ENCODE results near the gene NOL4.
"Not testable (repeated sequence)": the region's sequence is repeated elsewhere in the genome, so short reads cannot be mapped to it uniquely, and the experiment has no call there.

GRCh38 chr18:34266029-34266428, 41.3 kb upstream of the NOL4 start:
- TF ChIP-seq, protein P1, sequence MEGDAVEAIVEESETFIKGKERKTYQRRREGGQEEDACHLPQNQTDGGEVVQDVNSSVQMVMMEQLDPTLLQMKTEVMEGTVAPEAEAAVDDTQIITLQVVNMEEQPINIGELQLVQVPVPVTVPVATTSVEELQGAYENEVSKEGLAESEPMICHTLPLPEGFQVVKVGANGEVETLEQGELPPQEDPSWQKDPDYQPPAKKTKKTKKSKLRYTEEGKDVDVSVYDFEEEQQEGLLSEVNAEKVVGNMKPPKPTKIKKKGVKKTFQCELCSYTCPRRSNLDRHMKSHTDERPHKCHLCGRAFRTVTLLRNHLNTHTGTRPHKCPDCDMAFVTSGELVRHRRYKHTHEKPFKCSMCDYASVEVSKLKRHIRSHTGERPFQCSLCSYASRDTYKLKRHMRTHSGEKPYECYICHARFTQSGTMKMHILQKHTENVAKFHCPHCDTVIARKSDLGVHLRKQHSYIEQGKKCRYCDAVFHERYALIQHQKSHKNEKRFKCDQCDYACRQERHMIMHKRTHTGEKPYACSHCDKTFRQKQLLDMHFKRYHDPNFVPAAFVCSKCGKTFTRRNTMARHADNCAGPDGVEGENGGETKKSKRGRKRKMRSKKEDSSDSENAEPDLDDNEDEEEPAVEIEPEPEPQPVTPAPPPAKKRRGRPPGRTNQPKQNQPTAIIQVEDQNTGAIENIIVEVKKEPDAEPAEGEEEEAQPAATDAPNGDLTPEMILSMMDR (IDR thresholded peaks at IDR 0.05; ENCODE audit: low read depth, low read length, poor library complexity, severe bottlenecking) = not testable (repeated sequence)
- not testable (repeated sequence) for TF ChIP-seq EZH2phosphoT487 (IDR thresholded peaks at IDR 0.05; ENCODE audit: borderline replicate concordance, low read length)

Data from DOHH2 (cell line).